Ovary (tissue), 10 donors: Measurements from ENCODE around the gene DIRAS1. TPM values are rescaled to one million over a fixed set of nuclear protein-coding genes. Genes with fewer than 3 reads are reported as not detected.
A peak's percentile ranks its signal among the peaks of the same experiment; 100 is the strongest.

Experiments used
- DNase-seq, 5 donors: peaks; one replicate each; pipeline ENCODE4 v3.0.0-alpha.2; 2019 to 2020
- H3K27ac ChIP-seq, 2 donors: fragments of 200-600 bp; one replicate each; pipeline versions ENCODE4 v1.5.1 to v1.8.0; 2019 to 2022
- H3K27me3 ChIP-seq: fragments of 200-600 bp; one replicate; pipeline ENCODE4 v1.8.0; 2022
- H3K36me3 ChIP-seq: fragments of 200-600 bp; sonication (generic); one replicate; pipeline ENCODE4 v1.5.1; 2019
- H3K4me1 ChIP-seq: one replicate; pipeline ENCODE4 v1.8.1; 2013; ENCODE audit warnings: mild to moderate bottlenecking, moderate library complexity; ENCODE audit not compliant: insufficient read depth
- H3K4me3 ChIP-seq: fragments of 200-600 bp; sonication (generic); one replicate; pipeline ENCODE4 v1.5.1; 2017
- H3K9me3 ChIP-seq, 2 donors: fragments of 200-600 bp in 1 of 2; sonication (generic) in 1 of 2; one replicate each; pipeline versions ENCODE4 v1.5.1 to v1.8.1; 2013 to 2019; ENCODE audit warnings: mild to moderate bottlenecking in 1 of 2, moderate library complexity in 1 of 2
- CTCF ChIP-seq, 3 donors: fragments of 450-650 bp in 2 of 3; fragments of 200-600 bp in 1 of 3; IDR thresholded peaks; one replicate each; pipeline versions ENCODE4 v1.5.1 to v1.8.0; 2016 to 2022; ENCODE audit warnings: antibody characterized with exemption in 3 of 3, mild to moderate bottlenecking in 1 of 3
- EP300 ChIP-seq: sonication (generic); formaldehyde crosslinking; IDR thresholded peaks from one replicate; pipeline ENCODE4 v1.6.1; 2017; ENCODE audit warnings: antibody characterized with exemption
- POLR2A ChIP-seq: fragments of 450-650 bp; IDR thresholded peaks from one replicate; pipeline ENCODE4 v1.6.1; 2017; ENCODE audit warnings: antibody characterized with exemption, mild to moderate bottlenecking, moderate library complexity
- WGBS, 3 donors: extraction: QIAGEN DNeasy Blood & Tissue Kit in 1 of 3; methylation state at CpG; one replicate each; pipeline versions ENCODE4 v1.1.5 to v1.1.7; 2013 to 2017; 5-methylcytosine and 5-hydroxymethylcytosine counted together
- intact Hi-C, 4 donors: fragments of 100-400 bp; cut with DNase I; formaldehyde crosslinking; loops; one replicate each; pipeline versions ENCODE4 v1.11.0 to v1.15.1; 2022 to 2023
- long read RNA-seq, 3 donors: library from polyadenylated mRNA in 2 of 3; unstranded in 2 of 3; transcript quantifications; one replicate each; pipeline ENCODE4 v2.0.0 and lab custom pipeline, GENCODE V29; 2021 to 2026
- polyA plus RNA-seq, 2 donors: library from polyadenylated mRNA; stranded (reverse); fragments of 200-250 nt in 1 of 2; fragments of 350-450 nt in 1 of 2; fragmentation: Illumina TruSeq in 1 of 2; extraction: RNeasy Lipid Tissue Mini Kit (QIAGEN cat#74804) in 1 of 2; gene quantifications; one replicate each; pipeline ENCODE4 v1.2.3, GENCODE V29; 2013 to 2014
- total RNA-seq, 7 donors: library from RNA; depleted of rRNA in 2 of 7; stranded (reverse); fragments of >200 nt in 2 of 7; fragmentation: NEBNext Ultra II Directional in 3 of 7; extraction: Animal tissue kit (Norgen Biotek cat#: 25700) in 3 of 7; gene quantifications; one replicate each; pipeline versions ENCODE4 v1.1.0 to v1.2.4, GENCODE V29; 2016 to 2023
- donor health status: DM: no; HTN: no; CAD: no; lungs with moderate emphysema.
- donor health status: DM: no; HTN: no; CAD: no.
- donor health status: Bipolar disorder and iron deficiency.
- donor health status: DM: yes; HTN: yes; CAD: no.
- donor health status: DM: no; HTN: no; CAD: no.
- donor health status: DM: yes; HTN: yes; CAD: no.

The DIRAS1 gene
- total RNA-seq (10 to 100 TPM in 1 of 7 donors, 1 to 10 TPM in 5, under 1 TPM in 1; 0.24 to 16.0 (median 8.0) TPM), polyA plus RNA-seq (1 to 10 TPM; 2.1 to 5.2 TPM)
- long read RNA-seq, donor 1, partial matches to known transcripts: 0 of 3 reads
- long read RNA-seq, donor 1, other reads (novel, unspliced or antisense): 3 of 3 reads
- long read RNA-seq, donor 2, partial matches to known transcripts: 0 of 3 reads
- long read RNA-seq, donor 2, other reads (novel, unspliced or antisense): 0 of 3 reads
- long read RNA-seq, donor 3, partial matches to known transcripts: 1 of 11 reads
- long read RNA-seq, donor 3, other reads (novel, unspliced or antisense): 7 of 11 reads

DNA sequence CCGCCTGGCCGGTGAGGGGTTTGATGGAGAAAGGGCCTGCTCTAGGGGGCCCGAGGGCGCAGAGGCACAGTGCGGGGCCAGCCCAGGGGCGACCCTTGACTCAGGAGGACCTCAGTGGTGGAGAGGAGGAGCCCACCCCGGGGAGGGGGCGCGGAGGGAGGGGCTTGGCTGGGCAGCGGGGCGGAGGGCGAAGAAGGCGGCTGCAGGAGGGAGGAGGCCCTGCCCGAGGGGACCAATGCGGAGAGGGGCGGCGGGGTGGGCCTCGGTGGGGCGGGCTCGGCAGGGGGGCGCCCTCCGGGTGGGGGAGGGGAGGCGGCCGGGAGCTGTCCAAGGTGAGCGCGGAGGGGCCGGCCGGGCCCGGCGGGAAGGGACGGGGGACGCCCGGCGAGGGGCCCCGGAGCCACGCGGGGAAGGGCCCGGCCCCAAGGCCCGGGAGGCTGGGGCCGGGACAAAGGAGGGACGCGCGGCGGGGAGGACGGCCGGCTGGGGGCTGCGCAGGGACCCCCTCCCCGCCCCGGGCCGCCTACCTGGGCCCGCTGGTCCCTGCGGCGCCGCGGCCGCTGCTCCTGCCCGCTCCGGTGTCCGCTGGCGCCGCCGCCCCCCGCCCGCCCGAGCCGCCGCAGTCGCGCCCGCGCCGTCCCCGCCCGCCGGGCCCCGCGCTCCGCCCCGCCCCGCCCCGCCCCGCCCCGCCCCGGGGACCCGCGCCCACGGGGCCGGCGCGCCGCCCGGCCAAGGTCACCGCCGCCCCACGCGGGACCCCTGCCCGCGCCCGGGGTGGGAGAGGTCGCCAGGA, at the start of gene DIRAS1:
DIRAS1 (minus strand) TSS at position 596 of the 793 bp plus-strand sequence. CDS start 3,566 bp downstream, outside the sequence.
- no peaks in the 10 kb centered on the region for H3K36me3 ChIP-seq
- no peaks in the 10 kb centered on the region for H3K9me3 ChIP-seq
- DNase-seq: peak in 1 of 5 donors; percentile 51
- intact Hi-C loops: loop anchor here in 1 of 4 donors (10.0 kb wide), 1 partner anchor 66 kb away; no protein-coding TSS in a partner anchor
- peaks cover 14% of the 10 kb centered on the region for H3K4me1 ChIP-seq
- TF ChIP-seq EP300 (no peak), POLR2A (no peak), CTCF (IDR thresholded peaks at IDR 0.05) (no peak)
- no peaks in the 10 kb centered on the region for H3K27me3 ChIP-seq
- WGBS, 3 donors: 1 to 5% (median 3%) methylated on average over 13 to 92 of the region's 100 CpGs
- H3K4me3 ChIP-seq: peak within 1 kb of the TSS; percentile 39
- no peak within 1 kb of the TSS for H3K27ac ChIP-seq

DNA sequence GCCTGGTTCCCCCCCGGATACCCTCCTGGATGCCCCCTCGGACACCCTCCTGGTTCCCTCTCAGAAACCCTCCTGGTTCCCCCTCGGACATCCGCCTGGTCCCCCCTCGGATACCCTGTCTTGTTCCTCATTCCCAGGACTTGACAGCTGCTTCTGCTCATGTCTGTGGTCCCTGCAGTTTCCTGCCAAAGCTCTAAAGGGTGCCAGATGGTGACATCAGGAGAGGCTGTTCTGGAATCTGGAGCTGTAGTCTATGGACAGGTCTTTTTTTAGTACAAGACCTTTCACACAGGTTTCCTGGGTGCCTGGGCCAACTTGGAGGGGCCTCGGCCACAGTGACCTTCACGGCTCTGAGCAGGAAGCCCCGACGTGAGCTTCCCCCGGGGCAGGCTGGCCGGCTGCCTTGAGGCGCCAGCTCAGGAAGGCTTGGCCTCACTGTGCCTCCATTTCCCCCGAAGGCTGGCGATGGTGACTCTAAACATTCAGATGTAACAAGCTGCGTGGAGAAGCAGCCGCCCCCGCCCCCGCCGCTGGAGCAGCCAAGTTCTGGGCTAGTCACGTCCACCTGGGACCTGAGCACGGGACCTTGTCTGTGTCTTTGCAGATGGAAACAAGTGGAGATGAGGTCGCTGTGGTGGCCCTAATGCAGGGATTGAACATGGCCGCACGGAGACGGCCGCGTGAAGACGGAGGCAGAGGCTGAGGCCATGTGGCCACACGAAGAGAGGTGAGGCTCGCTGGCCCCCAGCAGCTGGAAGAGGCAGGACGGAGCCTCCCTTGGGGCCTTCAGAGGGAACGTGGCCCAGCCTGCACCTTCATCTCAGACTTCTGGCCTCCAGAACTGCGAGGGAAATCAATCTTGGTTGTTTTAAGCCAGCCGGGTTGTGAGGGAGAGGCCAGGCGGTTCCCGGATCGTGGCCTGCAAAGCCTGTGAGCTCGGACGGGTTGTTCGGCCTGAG, 49.2 kb upstream of the DIRAS1 start:
- no peaks in the 10 kb centered on the region for H3K36me3 ChIP-seq
- H3K27me3 ChIP-seq: no peaks in the 10 kb centered on the region
- peak; percentile 14 for TF ChIP-seq POLR2A
- no peak for TF ChIP-seq EP300
- TF ChIP-seq CTCF (IDR thresholded peaks at IDR 0.05): no peak
- H3K4me1 ChIP-seq: peaks cover 10% of the 10 kb centered on the region
- intact Hi-C loops: no loop called here
- WGBS, 3 donors: 31 to 46% (median 36%) methylated on average over 36 to 40 of the region's 40 CpGs
- peak overlapping the region in 1 of 2 donors; percentile 13 for H3K27ac ChIP-seq
- peak; percentile 64 to 71 (median 67) for DNase-seq
- no peaks in the 10 kb centered on the region for H3K9me3 ChIP-seq
- H3K4me3 ChIP-seq: no peak overlapping the region

DNA sequence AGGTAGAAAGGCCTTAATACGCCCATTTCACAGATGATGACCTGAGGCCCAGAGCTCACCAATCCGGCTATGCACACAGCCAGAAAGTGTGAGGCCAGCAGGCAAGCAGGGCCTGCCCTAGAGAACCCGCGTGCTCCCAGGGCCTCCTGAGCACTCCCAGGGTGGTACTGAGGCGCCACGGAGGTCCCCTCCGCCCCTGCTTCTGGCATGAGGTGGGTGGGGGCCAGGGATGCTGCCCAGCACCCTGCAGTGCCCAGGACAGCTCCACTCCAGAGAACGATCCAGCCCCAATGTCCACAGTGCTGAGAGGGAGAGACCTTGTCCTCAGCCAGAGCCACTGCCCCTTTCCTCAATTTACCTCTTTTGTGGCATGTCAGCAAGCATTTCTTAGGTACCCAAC, 48.0 kb upstream of the DIRAS1 start:
- Histone ChIP-seq H3K27ac (peak overlapping the region in 1 of 2 donors; percentile 25), H3K4me1 (peaks cover 10% of the 10 kb centered on the region), H3K9me3 (no peaks in the 10 kb centered on the region), H3K4me3 (no peak overlapping the region), H3K36me3 (no peaks in the 10 kb centered on the region), H3K27me3 (no peaks in the 10 kb centered on the region)
- TF ChIP-seq CTCF (IDR thresholded peaks at IDR 0.05) (no peak), POLR2A (no peak), EP300 (no peak)
- no peak for DNase-seq
- intact Hi-C loops: loop anchor here in 1 of 4 donors (5.0 kb wide), 1 partner anchor 72 kb away; no protein-coding TSS in a partner anchor
- WGBS, 3 donors: 88 to 92% (median 92%) methylated on average over 6 to 8 of the region's 8 CpGs
